ENCODE data around the gene FLNB. TPM values are rescaled to one million over a fixed set of nuclear protein-coding genes. Genes with fewer than 3 reads are reported as not detected.
A peak's percentile ranks its signal among the peaks of the same experiment; 100 is the strongest.

Gene FLNB
- total and polyA plus RNA-seq, 9 of the 15 experiments (the other 6 are each of a cell fraction or from before 2014, with no cell fraction given): 9.4 to 48.1 (median 25.6) TPM

GRCh38 chr3:58158442-58159153 lies 150.4 kb downstream of the FLNB start:
- Histone ChIP-seq H3K27ac (ENCODE audit: extremely low read depth, low read depth, low read length) (no peak overlapping the region), H3K79me2 (ENCODE audit: control insufficient read depth, insufficient read depth, low read length) (no peaks in the 10 kb centered on the region), H3K9me3 (replicated peaks; ENCODE audit: control insufficient read depth, insufficient read depth, low read depth, low read length) (no peaks in the 10 kb centered on the region), H2AFZ (ENCODE audit: low read depth, low read length) (no peak overlapping the region), H3K36me3 (ENCODE audit: control insufficient read depth, insufficient read depth, low read length) (peaks cover 42% of the 10 kb centered on the region; the same call in 2 of the 3 replicates), H3K4me1 (replicated peaks in 1 of 2; ENCODE audit: control insufficient read depth in 2 of 2, insufficient read depth in 2 of 2, low read length in 2 of 2) (peaks cover 16 to 20% of the 10 kb centered on the region in 2 experiments; a peak in 4 of 5 replicates), H3K9me1 (ENCODE audit: control insufficient read depth, insufficient read depth, low read length) (no peaks in the 10 kb centered on the region), H3K4me2 (ENCODE audit: insufficient read depth, low read length) (no peak overlapping the region), H4K20me1 (replicated peaks; ENCODE audit: control insufficient read depth, insufficient read depth, low read length) (no peaks in the 10 kb centered on the region), H3K9ac (ENCODE audit: insufficient read depth in 1 of 2, low read depth in 2 of 2, low read length in 2 of 2) (no peak overlapping the region), H3K4me3 (no peak overlapping the region), H3K27me3 (ENCODE audit: control insufficient read depth in 2 of 2, insufficient read depth in 2 of 2, low read length in 2 of 2) (no peaks in the 10 kb centered on the region)
- no peak for DNase-seq (ENCODE audit: extremely low read depth in 1 of 4, low spot score in 3 of 4)
- in situ Hi-C loops (cut with MboI) (loop anchor here (25.0 kb wide), 1 partner anchor 146 kb away; the partner anchor contains the start of gene FLNB), intact Hi-C loops (cut with micrococcal nuclease) (no loop called here)
- ChIA-PET CTCF (ENCODE audit: low intra/inter-chr PET ratio) (no interaction called here), POLR2A (interaction anchor here (0.6 to 1.2 kb wide), 2 partner anchors 11 to 20 kb away, joined by 3 to 4 read pairs; no protein-coding TSS in a partner anchor)
- WGBS (ENCODE audit: insufficient coverage, low coverage, missing lambda C conversion rate): 72% methylated on average over 7 of the region's 7 CpGs
- no peak for ATAC-seq
- no TSS peak for BruUV-seq (replicated peaks)
- peak; percentile 93 for TF ChIP-seq RBM25 (IDR thresholded peaks at IDR 0.05; ENCODE audit: low read depth, low read length, severe bottlenecking)
- TF ChIP-seq MTA3 (IDR thresholded peaks at IDR 0.05; ENCODE audit: borderline replicate concordance): no peak
- TF ChIP-seq BCOR (IDR thresholded peaks at IDR 0.05): peak; percentile 73; the same call in 1 of the 2 replicates
- TF ChIP-seq ZNF75A (CRISPR knock-in tag; IDR thresholded peaks at IDR 0.05): no peak
- TF ChIP-seq SMARCA4 (IDR thresholded peaks at IDR 0.05): no peak
- no peak for TF ChIP-seq POLR2AphosphoS2 (IDR thresholded peaks at IDR 0.05; ENCODE audit: low read length)
- 0 out of 2 replicates have a peak, but pooled peaks have one; percentile 32 for TF ChIP-seq SMARCA5 (IDR thresholded peaks at IDR 0.05)
- peak; percentile 55 for TF ChIP-seq ADNP (tag; IDR thresholded peaks at IDR 0.05)
- TF ChIP-seq KDM1A (IDR thresholded peaks at IDR 0.05): peak; percentile 41 to 74; a peak in 2 of 4 replicates
- no peak for FAIRE-seq

Measured in K562 (cell line).